T-helper 17 cell (primary cell): Measurements from ENCODE around the gene PPWD1. TPM values are rescaled to one million over a fixed set of nuclear protein-coding genes. Genes with fewer than 3 reads are reported as not detected.

Experiments used
- ATAC-seq: fragments of 150-1000 bp; cut with Tn5 transposase; 2 replicates; pipeline ENCODE4 v1.10.0; 2021; ENCODE audit warnings: mild to moderate bottlenecking, moderate library complexity
- DNase-seq, 3 donors: peaks; one replicate each; pipeline versions ENCODE4 v3.0.0 to v3.0.0-alpha.2; 2020 to 2021
- H3K9me3 ChIP-seq: one replicate; pipeline ENCODE4 v1.7.0; 2013; ENCODE audit warnings: low read length, mild to moderate bottlenecking; ENCODE audit not compliant: control insufficient read depth, poor library complexity, severe bottlenecking
- H3K27ac Mint-ChIP-seq: one replicate; pipeline ENCODE4 v1.8.0; 2022; ENCODE audit warnings: mild to moderate bottlenecking, moderate library complexity, mixed read lengths
- H3K27me3 Mint-ChIP-seq: one replicate; pipeline ENCODE4 v1.8.0; 2022; ENCODE audit warnings: mixed read lengths
- H3K36me3 Mint-ChIP-seq: one replicate; pipeline ENCODE4 v1.8.0; 2022; ENCODE audit warnings: low read depth, mixed read lengths
- H3K4me1 Mint-ChIP-seq: one replicate; pipeline ENCODE4 v1.8.0; 2022; ENCODE audit warnings: mild to moderate bottlenecking, mixed read lengths
- H3K4me3 Mint-ChIP-seq: one replicate; pipeline ENCODE4 v1.8.0; 2022; ENCODE audit warnings: mild to moderate bottlenecking, moderate library complexity, mixed read lengths
- total RNA-seq, 4 donors: library from RNA in 2 of 4; stranded (reverse) in 2 of 4; gene quantifications; one replicate each; pipeline ENCODE4 v1.2.3 and lab custom pipeline; 2022 to 2026

PPWD1 gene
- total RNA-seq, 2 donors from 2014 or later, result 79.7 TPM

DNA sequence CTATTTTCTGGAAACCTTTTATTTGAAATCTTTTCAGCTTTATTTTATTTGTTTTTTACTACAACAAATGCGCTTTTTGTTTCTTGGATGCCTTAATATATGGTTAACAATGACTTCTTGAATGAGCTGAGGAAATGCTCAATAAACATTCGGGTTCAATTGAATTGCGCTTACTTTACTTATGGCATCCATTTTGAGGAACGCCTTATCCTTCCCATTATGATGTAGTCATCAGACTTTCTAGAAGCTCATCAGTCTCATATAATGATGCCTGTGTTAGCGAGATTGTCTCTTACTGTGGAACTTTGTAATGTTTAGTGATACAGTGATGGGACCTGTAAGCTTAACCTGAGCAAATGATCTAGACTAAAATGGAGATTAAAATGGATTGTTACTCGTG, 62.6 kb downstream of the PPWD1 start:
- Mint-ChIP-seq H3K27me3 (no peaks in the 10 kb centered on the region), H3K27ac (peak overlapping the region; percentile 99), H3K4me1 (peaks cover 34% of the 10 kb centered on the region), H3K4me3 (peak overlapping the region; percentile 79), H3K36me3 (peaks cover 3% of the 10 kb centered on the region)
- no peak for ATAC-seq
- no peaks in the 10 kb centered on the region for H3K9me3 ChIP-seq
- DNase-seq, result no peak

DNA sequence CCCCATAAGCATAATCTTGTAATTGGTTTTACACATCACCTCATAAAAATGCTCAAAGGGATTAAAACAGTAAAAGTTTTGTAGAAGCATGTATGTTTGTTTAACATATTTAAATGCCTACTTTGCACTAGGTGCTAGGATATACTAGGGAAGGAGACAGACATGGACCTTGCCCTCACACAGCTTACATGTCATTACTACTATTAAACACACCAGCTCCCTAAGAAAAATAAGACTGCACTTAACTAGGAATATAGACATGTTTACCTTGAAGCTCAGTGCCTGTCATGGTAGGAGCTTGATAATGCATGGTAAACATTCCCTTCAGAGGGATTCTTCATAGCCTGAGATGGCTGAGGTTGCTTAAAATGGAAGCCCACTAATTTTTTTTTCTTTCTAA, 67.9 kb downstream of the PPWD1 start:
- no peaks in the 10 kb centered on the region for H3K9me3 ChIP-seq
- Mint-ChIP-seq H3K27ac (no peak overlapping the region), H3K27me3 (no peaks in the 10 kb centered on the region), H3K4me1 (peaks cover 14% of the 10 kb centered on the region), H3K36me3 (peaks cover 3% of the 10 kb centered on the region), H3K4me3 (no peak overlapping the region)
- ATAC-seq (no peak), DNase-seq (no peak)

Other genes starting within 250 kb of the PPWD1 start
- gene ADAMTS6, start 81.4 kb upstream of the PPWD1 start, total RNA-seq, result 1 to 10 TPM; 1.4 to 2.4 TPM
- gene CENPK, start 128 bp upstream of the PPWD1 start, total RNA-seq, result 10 to 100 TPM in 1 of 2 donors, 1 to 10 TPM in 1; 4.8 to 13.5 TPM
- gene TRIM23, start 61.0 kb downstream of the PPWD1 start, total RNA-seq, result 10 to 100 TPM; 15.2 to 18.4 TPM
- 10 to 100 TPM in 1 of 2 donors, 1 to 10 TPM in 1; 7.5 to 11.9 TPM for gene SHLD3, start 61.7 kb downstream of the PPWD1 start, total RNA-seq
- 10 to 100 TPM; 13.9 to 14.9 TPM for gene TRAPPC13, start 61.7 kb downstream of the PPWD1 start, total RNA-seq
- gene SGTB, start 158.8 kb downstream of the PPWD1 start, total RNA-seq, result 10 to 100 TPM; 52.7 to 52.8 TPM
- 1 to 10 TPM; 1.8 to 2.3 TPM for gene NLN, start 158.9 kb downstream of the PPWD1 start, total RNA-seq